Fibroblast of villous mesenchyme (primary cell): Measurements from ENCODE around the gene NKX2-1. TPM values are rescaled to one million over a fixed set of nuclear protein-coding genes. Genes with fewer than 3 reads are reported as not detected.

Source experiments
- DNase-seq: peaks from one replicate; pipeline ENCODE4 v3.0.0-alpha.2; 2010; ENCODE audit warnings: low read depth
- H3K4me3 ChIP-seq: 2 replicates; pipeline ENCODE4 v1.5.1; 2011; ENCODE audit warnings: low read depth, mild to moderate bottlenecking, low read length
- CTCF ChIP-seq: IDR thresholded peaks from 2 replicates; pipeline ENCODE4 v1.5.1; 2012; ENCODE audit warnings: low read depth, mild to moderate bottlenecking, low read length; ENCODE audit not compliant: insufficient read depth
- total RNA-seq: library from RNA; depleted of rRNA; stranded (reverse); fragments of >200 nt; gene quantifications from 2 replicates; pipeline ENCODE4 v1.2.3, GENCODE V29; 2012

The NKX2-1 gene
- total RNA-seq, 1 donor = not detected

GRCh38 chr14:36513012-36513420 lies 7.0 kb downstream of the NKX2-1 start:
- no peak for TF ChIP-seq CTCF
- no peak for DNase-seq
- no peak overlapping the region for H3K4me3 ChIP-seq

DNA sequence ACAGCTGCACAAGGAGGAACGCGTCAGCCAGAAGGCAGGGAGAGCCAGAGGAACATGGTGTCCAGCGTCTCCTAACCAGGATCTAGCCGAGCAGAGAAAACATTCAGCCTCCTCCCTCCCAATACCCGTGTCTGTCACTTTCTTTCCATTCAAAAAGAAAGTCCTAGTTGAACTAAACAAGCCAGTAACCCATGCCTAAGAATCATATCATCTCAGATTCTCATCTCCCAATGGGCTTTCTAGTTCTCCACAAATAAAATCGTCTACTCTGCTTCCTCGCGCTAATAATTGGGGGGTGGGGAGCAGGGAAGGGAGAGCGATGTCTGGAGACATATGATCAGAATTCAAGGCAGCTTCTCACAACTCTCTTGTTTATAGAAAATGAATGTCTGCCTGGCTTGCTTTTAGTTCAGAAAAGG lies 7.4 kb downstream of the NKX2-1 start:
- H3K4me3 ChIP-seq = no peak overlapping the region
- no peak for TF ChIP-seq CTCF
- no peak for DNase-seq

DNA sequence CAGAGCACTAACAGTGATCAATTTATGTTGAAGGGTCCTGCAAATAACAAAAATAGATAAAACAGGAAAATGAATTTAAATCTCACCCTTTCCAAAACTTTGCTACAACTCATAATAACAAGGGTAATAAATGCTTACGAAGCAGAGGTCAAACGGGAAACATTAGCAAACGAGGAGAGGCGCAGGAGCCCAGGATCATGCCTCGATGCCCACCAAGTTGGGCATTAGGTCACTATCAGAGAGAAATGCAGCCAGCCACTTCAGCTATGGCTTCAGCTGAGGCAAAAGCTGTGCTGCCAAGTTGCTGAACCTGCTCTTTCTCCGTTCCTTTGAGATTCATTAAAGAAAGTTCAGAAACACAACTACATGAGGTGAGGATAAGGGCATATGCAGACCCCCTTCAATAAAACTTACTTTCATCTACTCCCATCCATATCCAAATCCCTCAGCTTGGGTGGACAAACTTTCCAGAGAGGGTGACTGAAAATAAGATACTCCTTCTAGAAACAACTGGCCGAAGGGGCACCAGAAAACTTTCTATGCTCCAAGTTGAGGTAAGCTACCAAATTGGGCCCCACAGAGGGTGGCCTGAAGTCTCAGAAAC lies 7.9 kb downstream of the NKX2-1 start:
- no peak for DNase-seq
- no peak overlapping the region for H3K4me3 ChIP-seq
- no peak for TF ChIP-seq CTCF

DNA sequence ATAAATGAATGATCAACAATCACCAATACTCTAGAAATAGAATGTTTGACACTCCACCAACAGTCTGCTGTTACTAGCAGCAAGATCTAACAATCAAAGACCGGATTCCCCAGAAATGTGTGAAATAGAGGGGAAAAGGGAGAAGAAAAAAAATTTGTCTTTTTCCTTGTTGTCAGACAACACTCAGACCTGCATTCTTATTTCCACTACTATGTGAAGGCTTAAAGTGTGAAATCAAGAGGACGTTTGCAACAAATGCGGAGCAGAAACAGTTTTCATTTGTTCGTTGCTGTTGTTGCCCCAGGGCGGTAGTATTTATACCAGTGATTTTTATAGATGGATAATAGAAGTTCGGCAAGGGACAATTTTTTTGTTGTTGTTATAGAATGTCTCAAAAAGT lies 9.2 kb downstream of the NKX2-1 start:
- H3K4me3 ChIP-seq = no peak overlapping the region
- TF ChIP-seq CTCF = no peak
- no peak for DNase-seq

GRCh38 chr14:36510078-36510799 lies 9.8 kb downstream of the NKX2-1 start:
- H3K4me3 ChIP-seq = no peak overlapping the region
- DNase-seq = no peak
- no peak for TF ChIP-seq CTCF

- no peak for TF ChIP-seq CTCF
- no peak for DNase-seq
- H3K4me3 ChIP-seq = no peak overlapping the region
These were observed 10.7 kb downstream of the NKX2-1 start for GRCh38 chr14:36509069-36509917.
